Measurements from ENCODE around the gene IFNAR1. TPM values are rescaled to one million over a fixed set of nuclear protein-coding genes. Genes with fewer than 3 reads are reported as not detected.
"Not testable (repeated sequence)": the region's sequence is repeated elsewhere in the genome, so short reads cannot be mapped to it uniquely, and the experiment has no call there.

The IFNAR1 gene
- total RNA-seq, 1 donor from 2014 or later = 16.4 TPM

DNA sequence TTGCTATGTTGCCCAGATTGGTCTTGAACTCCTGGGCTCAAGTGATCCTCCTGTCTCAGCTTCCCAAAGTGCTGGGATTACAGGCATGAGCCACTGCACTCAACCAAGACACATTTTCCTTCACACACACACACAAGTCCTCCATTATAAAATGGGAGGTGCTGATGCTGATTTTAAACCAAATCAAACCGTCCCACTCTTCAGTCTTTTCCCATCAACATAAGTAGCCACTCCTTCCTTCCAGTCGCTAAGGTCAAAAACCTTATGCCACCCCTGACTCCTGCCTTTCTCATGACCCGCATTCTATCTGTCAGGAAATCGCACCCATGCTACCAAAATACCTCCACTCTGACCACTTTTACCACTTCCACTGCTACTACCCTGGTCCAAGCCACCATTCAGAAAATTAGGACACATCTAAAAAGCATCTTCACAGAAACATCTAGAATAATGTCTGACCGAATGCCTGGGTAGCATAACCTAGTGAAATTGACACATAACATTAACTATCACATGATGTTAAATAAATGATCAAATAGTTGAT, 50.4 kb downstream of the IFNAR1 start:
- no peak for DNase-seq (ENCODE audit: low read depth in 2 of 2)

GRCh38 chr21:33377221-33377920, 52.6 kb downstream of the IFNAR1 start:
- no peak for DNase-seq (ENCODE audit: low read depth in 2 of 2)

- no peak for DNase-seq (ENCODE audit: low read depth in 2 of 2)
These were observed 53.3 kb downstream of the IFNAR1 start for GRCh38 chr21:33378081-33378480.

- peak in 1 of 2 donors; percentile 68 for DNase-seq (ENCODE audit: low read depth in 2 of 2)
These were observed 55.2 kb downstream of the IFNAR1 start for GRCh38 chr21:33379934-33380333.

DNA sequence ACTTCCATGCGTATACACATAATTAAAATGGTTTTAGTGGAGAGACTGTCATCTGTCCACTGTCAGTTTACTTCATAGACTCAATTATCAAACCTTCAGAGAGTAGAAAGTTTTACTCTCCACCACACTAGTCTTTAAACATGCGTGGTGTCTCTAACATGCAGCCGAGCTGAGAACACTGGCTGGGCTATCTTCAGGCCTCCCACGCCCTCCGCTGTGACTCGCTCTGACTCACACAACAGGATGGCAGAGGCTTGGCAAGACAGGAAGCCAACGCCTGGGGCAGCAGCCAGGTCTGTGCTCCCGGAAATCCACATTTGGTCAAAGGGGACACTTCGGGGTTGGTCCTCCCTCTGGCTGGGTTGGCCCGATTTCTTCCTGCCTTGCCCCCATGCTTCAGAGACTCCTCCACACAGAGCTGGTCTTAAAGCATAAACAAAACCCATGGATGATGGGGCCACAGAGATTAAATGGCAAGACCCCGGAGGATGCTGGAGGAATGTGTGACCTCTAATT, 55.8 kb downstream of the IFNAR1 start:
- peak; percentile 73 to 96 for DNase-seq (ENCODE audit: low read depth in 2 of 2)

DNA sequence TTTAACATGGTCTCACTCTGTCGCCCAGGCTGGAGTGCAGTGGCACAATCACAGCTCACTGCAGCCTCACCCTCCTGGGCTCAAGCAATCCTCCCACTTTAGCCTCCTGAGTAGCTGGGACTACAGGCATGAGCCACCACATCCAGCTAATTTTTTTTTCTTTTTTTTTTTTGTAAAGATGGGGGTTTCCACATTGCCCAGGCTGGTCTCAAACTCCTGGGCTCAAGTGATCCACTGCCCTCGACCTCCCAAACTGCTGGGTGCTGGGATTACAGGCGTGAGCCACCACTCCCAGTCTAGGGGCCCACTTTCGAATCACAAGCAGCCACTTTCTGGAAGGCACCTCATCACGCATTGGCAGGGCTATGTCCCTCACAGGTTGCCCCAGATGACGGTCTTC, 56.6 kb downstream of the IFNAR1 start:
- not testable (repeated sequence) for DNase-seq (ENCODE audit: low read depth in 2 of 2)

DNA sequence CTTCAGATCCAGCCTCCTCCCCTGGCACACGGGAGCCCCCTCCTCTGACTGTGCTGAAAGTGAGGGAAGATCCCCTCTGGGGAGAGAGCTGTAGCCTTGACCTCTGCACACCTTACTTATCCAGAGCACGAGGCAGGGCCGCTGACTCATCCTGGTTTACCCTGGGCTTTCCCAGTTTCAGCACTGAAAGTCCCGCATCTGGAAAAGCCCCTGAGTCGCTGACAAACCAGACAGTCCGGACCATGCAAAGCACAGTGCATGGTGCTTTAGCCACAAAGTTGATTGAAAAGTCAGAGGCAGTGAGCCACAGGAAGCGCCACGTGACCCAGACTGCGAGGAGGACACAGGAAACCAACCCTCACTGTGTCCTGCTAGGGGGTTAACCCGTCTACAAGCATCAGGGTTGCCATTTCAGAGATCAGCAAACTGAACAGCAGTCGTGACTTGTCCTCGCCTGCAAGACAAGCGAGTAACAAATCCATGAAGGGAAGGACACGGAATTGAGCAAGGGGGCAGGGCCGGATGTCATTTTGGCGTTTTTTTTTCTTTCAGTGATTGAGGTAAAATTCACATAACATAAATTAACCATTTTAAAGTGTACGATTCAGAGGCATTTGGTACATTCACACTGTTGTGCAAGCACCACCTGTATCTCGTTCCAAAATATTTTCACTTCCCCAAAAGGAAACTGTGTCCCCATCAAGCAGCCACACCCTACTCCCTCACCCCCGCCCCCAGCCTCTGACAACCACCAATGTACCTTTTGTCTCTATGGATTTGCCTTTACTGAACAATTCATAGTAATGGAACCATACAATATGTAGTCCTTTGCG, 58.5 kb downstream of the IFNAR1 start:
- DNase-seq (ENCODE audit: low read depth in 2 of 2) = peak; percentile 74 to 95

GRCh38 chr21:33384841-33385331, 60.1 kb downstream of the IFNAR1 start:
- DNase-seq (ENCODE audit: low read depth in 2 of 2) = no peak

- no peak for DNase-seq (ENCODE audit: low read depth in 2 of 2)
These were observed 61.5 kb downstream of the IFNAR1 start for GRCh38 chr21:33386222-33386784.

GRCh38 chr21:33387294-33387693, 62.5 kb downstream of the IFNAR1 start:
- DNase-seq (ENCODE audit: low read depth in 2 of 2) = no peak

- no peak for DNase-seq (ENCODE audit: low read depth in 2 of 2)
These were observed 63.4 kb downstream of the IFNAR1 start for GRCh38 chr21:33388188-33388587.

DNA sequence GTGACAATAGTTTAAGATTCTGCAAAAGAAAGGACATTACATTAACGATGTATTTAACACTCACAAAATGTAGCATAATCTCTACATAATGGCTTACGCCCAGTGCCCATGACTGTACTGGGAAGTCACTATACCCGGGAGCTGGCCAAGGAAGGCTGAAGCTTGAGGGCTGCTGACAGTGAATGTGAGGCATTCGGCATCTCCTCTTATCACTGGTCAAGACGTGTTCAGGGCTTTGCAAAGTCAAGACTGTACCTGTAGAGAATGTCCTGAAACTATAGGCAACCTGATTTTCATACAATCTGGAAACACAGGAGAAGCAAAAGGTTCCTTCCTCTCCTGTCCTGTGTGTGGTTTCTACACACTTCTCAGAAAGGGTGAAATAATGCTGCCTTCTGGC, 65.7 kb downstream of the IFNAR1 start:
- DNase-seq (ENCODE audit: low read depth in 2 of 2) = no peak

DNA sequence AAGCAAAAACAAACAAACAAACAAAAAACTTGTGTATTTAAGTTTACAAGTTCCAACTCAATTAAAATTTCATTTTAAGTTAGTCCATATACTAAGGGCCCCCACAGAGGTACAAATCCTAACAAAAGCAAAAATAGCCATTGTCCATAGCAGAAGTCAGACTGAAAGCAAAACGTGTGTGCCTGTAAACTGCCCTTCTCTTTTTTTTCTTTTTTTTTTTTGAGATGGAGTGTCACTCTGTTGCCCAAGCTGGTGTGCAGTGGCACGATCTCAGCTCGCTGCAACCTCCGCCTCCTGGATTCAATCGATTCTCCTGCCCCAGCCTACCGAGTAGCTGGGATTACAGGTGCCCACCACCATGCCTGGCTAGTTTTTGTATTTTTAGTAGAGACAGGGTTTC, 66.9 kb downstream of the IFNAR1 start:
- DNase-seq (ENCODE audit: low read depth in 2 of 2) = no peak

DNA sequence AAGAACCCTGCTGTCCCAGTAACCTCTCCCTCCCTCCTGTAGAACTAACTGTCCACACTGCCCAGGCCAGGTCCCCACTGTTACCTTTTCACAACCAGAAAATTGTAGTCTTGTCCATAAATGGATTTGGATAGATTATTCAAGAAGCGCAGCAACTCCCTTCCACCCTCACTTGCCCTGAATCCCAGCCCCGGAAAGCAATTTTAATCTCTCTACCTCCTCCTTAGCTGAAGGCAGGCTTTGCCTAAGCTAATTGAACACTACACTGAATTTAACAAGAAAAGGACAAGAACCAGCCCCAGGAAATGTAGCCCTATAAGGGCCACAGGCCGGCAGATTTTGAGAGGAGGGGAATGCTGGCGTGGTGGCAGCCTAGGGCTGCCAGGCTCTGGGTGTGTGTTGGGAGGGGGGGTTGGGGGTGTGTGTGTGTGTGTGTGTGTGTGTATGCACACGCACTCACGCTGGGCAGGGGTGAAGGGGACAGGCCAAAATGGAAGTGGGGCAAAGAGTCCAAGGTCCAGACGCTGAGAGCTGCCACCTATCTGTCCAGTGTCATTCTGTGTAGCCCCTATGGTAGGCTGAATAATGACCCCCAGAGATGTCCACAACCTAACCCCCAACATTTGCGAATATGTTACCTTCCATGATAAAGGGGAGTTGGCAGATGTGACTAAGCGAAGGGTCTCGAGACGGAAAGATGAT, 67.7 kb downstream of the IFNAR1 start:
- DNase-seq (ENCODE audit: low read depth in 2 of 2) = no peak

DNA sequence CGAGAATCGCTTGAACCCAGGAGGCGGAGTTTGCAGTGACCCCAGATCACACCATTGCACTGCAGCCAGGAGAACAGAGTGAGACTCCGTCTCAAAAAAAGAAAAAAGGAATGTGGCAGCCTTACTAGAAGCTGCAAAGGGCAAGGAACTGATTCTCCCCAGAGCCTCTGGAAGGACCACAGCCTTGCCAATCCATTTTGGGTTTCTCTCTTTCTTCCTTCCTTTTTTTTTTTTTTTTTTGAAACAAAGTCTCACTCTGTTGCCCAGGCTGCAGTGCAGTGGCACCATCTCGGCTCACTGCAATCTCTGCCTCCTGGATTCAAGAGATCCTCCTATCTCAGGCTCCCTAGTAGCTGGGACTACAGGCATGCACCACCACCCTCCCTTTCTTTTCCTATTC, 68.6 kb downstream of the IFNAR1 start:
- no peak for DNase-seq (ENCODE audit: low read depth in 2 of 2)

DNA sequence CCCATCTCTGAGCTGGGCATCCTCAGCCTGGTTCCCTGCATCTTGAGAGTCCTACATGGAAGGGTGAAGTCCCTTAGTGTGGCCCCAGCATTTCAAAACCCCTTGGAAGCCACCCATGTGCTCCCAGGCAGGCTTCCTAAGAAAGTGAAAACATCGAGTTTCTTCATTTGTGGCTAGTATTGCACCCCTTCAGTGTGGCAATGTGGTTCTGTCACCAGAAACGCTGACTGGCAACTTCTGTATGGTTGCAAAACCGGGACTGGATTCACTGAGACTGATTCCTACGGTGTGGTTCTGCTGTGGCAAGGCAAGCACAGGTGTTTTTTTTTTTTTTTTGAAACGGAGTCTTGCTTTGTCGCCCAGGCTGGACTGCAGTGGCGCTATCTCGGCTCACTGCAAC, 69.5 kb downstream of the IFNAR1 start:
- DNase-seq (ENCODE audit: low read depth in 2 of 2) = no peak

GRCh38 chr21:33395891-33396331, 71.1 kb downstream of the IFNAR1 start:
- DNase-seq (ENCODE audit: low read depth in 2 of 2) = no peak

DNA sequence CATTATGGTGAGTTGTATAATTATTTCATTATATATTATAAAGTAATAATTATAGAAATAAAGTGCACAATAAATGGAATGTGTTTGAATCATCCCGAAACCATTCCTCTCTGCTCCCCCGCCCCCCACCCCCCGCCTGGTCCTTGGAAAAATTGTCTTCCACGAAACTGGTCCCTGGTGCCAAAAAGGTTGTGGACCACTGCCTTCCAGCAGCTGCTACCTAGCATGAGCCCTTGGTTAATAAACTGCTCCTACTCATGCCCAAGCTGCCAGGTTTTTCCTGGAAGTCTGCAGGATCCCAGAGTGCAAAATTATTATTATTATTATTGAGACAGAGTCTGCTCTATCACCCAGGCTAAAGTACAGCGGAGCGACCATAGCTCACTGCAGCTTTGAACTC, 71.7 kb downstream of the IFNAR1 start:
- DNase-seq (ENCODE audit: low read depth in 2 of 2) = no peak

DNA sequence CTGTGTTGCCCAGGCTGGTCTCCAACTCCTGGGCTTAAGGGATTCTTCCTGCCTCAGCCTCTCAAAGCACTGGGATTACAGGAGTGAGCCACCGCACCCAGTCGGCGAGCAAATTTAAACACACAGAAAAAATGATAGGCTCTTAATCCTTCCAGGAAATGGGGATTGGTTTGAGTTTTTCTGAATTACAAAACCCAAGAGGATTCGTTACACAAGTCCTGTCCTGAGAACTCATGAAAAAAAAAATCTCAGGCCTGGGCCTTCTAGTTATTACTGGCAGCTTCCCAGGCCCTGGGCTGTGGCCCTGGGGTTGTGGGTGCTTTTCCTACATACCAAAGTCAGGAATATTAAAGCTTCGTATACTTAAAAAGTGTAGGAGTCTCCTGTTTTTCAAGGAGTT, 72.2 kb downstream of the IFNAR1 start:
- no peak for DNase-seq (ENCODE audit: low read depth in 2 of 2)

DNA sequence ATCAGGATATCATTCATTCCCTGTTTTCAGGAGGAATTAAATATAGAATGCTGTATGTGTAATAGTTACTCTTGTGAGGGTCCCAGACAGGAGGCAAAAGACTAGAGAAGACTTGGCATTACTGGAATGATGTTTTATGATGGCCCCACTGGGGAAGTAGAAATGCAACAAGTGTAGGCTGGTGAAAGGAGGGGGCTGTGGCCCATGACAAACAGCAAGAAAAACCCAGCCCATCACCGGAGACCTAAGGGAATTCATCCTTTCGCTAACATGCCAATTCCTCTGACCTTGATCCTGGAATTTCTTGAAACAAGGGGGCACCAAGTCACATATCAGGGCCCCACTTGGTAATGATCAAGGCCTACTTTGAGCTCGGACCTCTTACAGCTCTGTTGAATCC, 72.9 kb downstream of the IFNAR1 start:
- no peak for DNase-seq (ENCODE audit: low read depth in 2 of 2)

DNA sequence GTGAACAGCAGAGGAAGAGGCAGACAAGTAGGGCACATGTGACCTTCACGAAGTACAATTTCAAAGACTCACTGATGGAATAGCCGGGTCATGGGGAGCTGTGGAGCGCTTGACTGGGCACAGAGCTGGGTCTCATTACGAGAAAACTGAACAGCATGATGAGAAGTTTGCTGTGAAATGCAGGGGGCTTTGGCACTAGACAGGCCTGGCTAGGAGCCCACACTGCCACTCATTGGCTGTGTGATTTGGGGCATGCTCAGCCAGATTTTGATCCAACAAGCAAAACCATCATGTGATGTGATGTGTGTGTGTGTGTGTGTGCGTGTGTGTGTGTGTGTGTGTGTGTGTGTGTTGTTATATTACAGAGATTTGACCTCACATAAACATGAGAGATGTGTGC, 73.6 kb downstream of the IFNAR1 start:
- DNase-seq (ENCODE audit: low read depth in 2 of 2) = no peak

Measured in dermis microvascular lymphatic vessel endothelial cell (primary cell).